ENCODE data around the gene CNTN2.

Gene CNTN2

GRCh38 chr1:205127646-205128045 lies 84.6 kb downstream of the CNTN2 start:
- DNase-seq (ENCODE audit: low spot score) = no peak
